GM19099 (cell line): ENCODE results near the gene POU2AF1.

Experiments
- POLR2A ChIP-seq: IDR thresholded peaks from 3 replicates; pipeline ENCODE4 v1.6.1; 2011; ENCODE audit warnings: low read depth; ENCODE audit not compliant: insufficient read length; ENCODE audit errors: extremely low read depth

Gene POU2AF1

GRCh38 chr11:111331711-111332479, 47.2 kb downstream of the POU2AF1 start:
- no peak for TF ChIP-seq POLR2A

GRCh38 chr11:111330234-111330893, 48.7 kb downstream of the POU2AF1 start:
- TF ChIP-seq POLR2A = no peak

GRCh38 chr11:111329306-111330204, 49.5 kb downstream of the POU2AF1 start:
- no peak for TF ChIP-seq POLR2A

GRCh38 chr11:111327908-111328624, 51.0 kb downstream of the POU2AF1 start:
- TF ChIP-seq POLR2A = no peak

- TF ChIP-seq POLR2A = no peak
Observed at GRCh38 chr11:111326824-111327223, 52.3 kb downstream of the POU2AF1 start.

- no peak for TF ChIP-seq POLR2A
Observed at GRCh38 chr11:111325259-111325658, 53.8 kb downstream of the POU2AF1 start.

GRCh38 chr11:111324277-111324720, 54.8 kb downstream of the POU2AF1 start:
- TF ChIP-seq POLR2A = no peak

- no peak for TF ChIP-seq POLR2A
Observed at GRCh38 chr11:111322534-111322933, 56.5 kb downstream of the POU2AF1 start.

- TF ChIP-seq POLR2A = no peak
Observed at GRCh38 chr11:111320728-111321568, 58.1 kb downstream of the POU2AF1 start.

GRCh38 chr11:111319296-111319695, 59.8 kb downstream of the POU2AF1 start:
- TF ChIP-seq POLR2A = no peak

GRCh38 chr11:111312076-111312475, 67.0 kb downstream of the POU2AF1 start:
- no peak for TF ChIP-seq POLR2A

GRCh38 chr11:111310723-111311122, 68.4 kb downstream of the POU2AF1 start:
- TF ChIP-seq POLR2A = no peak

- TF ChIP-seq POLR2A = no peak
Observed at GRCh38 chr11:111310088-111310487, 69.0 kb downstream of the POU2AF1 start.
